NCI-H345 treated with DMSO at 0.1 percent for 48 hours (cell line): Measurements from ENCODE around the gene GBX1.

Source experiments
- DNase-seq: peaks from one replicate; lab custom pipeline; 2025; ENCODE audit not compliant: unreplicated experiment; lab: John Stamatoyannopoulos, UW

Gene GBX1

DNA sequence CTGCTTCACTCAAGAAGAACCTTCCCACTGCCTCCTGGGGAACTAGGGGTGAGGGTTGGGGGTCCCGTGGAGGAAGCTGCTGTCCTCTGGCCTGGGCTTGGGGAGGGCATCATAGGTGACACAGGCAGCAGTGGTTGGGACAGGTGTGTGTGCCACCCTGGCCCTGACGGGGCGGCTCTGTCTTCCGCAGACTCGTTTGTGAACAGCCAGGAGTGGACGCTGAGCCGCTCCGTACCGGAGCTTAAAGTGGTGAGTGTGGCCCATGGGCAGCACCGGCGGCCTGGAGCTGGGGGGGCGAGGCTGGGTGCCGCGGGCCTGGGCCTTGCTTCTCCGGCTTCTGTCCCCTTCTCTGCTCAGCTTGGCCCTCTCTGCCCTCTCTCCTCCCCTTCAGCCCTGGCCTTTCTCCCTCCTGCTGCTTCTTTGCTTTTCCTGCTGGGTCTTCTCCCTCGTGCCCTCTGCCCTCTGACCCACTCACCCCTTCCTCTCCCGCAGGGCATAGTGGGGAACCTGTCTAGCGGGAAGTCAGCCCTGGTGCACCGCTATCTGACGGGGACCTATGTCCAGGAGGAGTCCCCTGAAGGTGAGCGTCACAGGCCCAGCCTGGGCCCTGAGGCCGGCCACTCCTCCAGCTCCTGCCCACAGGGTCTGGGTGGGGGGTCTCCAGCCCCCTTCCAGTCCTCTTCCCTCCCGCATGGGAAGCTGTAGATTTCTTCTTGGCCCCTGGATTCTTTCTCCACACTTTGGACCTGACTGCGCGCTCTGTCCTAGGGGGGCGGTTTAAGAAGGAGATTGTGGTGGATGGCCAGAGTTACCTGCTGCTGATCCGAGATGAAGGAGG is 50.7 kb downstream of the GBX1 start:
- DNase-seq = no peak

DNA sequence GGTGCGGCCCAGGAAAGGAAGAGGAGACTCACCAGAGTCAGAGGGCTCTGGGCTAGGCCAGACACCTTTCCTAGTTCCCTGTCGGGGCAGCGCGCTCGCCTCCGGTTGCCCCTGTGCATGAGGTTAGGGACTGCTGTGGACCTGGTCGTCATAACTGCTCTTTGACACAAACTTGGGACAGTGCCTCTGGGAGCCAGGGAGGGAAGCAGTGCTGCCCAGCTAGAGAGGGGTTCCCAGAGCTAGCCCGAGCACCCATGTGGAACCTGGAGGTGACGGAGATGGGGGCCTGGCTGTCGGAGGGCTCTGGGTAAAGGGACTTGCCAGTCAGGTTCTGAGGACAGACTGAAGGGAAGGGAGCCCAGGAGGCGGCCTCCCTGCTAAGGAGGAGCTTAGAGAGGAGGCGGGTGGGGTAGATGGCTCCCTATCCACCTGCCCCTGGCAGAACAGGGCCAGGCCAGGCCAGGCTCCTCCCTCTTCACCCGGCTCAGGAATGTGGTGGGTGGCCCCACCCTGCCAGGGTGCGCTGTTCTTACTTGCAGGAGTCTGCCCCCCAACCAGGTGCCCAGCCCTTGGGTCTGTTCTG is 51.6 kb downstream of the GBX1 start:
- no peak for DNase-seq

DNA sequence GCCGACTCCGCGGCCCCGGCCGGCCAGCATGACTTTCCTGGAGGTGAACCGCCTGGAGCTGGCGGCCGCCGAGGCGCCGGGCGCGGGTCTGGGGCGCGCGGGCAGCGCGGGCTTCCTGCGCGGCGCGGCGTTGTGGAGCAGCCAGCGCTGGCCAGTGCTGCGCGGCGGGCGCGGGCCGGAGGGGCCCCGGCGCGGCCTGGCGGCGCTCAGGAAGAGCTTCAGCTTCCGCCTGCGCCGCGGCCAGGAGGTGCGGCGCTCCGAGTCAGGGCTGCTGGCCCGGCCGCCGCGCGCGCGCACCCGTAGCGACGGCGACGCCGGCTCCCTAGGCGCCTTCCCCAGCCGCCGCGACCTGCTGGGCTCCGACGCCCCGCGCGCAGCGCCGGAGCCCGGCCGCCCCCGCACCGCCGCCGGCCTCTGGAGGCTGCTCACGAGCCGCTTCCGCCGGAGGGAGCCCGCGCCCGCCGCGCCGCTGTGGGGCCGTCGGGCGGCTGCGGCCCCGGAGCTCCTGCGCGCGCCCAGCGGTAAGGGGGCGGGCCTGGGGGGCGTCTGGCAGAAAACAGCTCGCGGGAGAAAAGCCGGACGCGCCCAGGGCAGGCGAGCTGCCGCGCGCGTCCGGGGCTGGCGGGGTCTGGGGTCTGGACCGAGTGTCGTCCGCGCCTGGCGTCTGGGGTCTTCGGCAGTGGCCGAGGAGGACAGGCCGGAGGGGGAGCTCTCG is 52.2 kb downstream of the GBX1 start:
- no peak for DNase-seq

DNA sequence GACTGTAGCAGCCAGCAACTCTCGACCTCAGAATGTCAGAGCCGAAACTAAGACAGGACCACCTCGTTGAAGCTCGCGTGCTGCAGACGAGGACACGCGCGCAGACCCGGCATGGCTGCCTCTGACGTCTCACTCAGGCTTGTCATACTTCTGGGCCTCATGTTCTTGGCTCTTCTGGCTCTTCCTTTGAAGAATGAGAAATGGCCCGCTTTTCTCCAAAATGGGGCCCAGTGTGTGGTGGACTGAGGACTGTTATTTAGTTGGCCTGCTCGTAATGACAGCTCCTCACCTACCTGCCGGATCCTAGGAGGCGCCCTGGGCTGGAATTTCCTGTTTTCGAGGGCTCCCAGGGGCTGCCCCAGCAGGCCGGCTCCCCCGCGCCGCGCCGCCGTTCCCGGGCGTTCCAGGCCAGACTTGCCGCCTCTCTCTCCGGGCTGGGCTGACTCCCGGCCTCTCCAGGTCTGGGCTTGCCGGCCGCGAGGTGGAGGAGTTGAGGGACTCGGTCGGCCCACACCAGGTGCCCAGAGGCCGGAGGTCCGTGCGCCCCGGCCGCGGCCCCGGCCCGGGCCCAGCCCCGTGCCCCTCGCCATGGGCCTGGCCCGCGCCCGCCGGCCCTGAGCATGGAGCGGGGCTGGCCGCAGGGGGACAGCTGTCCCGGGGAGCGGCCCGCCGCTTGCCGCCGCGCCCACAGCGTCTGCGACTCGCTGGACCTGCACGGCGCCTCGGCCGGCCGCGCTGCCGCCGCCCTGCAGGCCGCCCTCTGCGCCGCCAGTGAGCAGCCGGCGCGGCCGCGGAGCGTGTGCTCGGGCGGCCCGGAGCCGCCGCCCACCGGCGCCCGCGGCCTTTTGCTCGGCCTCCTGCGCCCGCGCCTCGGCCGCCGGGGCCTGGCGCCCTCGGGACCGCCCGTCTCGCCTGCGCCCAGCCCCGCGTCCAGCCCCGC is 53.1 kb downstream of the GBX1 start:
- DNase-seq = no peak

DNA sequence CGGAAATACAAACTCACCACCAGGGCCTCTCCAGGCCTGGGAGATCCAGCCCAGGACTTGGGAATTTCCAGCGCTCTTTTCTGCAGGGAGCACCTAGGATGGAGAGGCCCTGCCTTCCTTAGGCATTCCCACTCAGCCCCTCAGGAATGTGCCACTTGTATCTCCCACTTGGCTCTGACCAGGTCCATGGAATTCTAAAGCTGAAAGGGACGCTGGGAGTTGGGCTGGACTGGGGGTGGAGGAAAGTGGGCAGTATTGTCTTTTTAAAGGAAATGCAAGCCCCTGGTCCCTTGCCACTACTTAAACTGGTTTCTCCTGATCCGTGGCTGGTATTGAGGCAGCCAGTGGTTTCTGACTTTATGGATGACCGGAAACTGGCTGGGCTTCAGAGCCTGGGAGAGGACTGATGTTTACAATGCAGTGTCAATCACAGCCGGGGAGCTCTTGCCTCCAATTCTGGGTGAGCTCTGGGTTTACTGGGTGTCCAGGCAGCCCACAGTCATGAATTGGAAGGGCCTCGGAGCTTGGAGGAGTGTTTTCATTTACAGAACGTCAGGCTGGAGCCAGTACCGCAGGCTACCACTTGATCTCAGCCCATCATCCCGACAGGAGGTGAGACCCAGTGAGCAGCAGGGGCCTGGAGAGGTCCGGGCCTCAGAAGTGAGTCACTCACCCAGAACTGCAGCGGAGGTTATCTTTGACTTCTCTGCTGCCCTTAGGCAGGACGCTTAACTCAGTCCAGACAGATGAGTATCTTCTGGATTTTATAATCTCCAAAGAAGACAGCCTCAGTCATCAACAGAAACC is 53.9 kb downstream of the GBX1 start:
- DNase-seq = no peak

DNA sequence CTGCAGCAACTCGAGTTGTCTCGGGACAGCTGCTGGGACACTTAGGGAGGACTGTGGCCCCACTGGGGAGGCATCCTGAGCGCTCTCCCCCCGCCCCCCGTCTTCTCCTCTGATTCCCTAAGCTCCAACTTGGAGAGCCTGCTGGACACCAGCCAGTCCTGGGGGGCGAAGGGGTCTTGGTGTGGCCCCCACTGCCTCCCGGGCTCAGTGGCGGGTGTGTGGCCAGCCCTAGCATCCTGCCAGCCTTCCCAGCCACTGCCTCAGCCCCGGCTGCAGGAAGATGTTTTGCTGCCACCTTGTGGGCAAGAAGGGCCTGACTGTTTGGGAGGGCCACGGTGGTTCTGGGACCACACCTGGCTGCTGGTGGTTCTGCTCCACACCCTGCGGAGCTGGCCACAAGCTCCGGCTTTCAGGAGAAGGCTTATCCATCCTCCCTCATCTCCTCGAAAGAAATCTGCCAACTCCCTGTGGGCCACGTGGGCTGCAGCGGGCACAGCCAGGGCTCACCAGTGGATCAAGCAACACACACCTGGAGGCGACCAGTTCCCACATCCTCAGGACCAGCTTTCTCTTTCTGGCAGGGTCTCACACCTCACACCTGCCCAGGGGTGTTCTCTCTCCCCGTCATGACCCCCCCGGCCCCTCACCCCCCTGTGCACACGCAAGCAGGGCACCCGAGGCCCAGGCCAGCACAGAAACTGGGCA is 56.4 kb downstream of the GBX1 start:
- DNase-seq = peak; percentile 17

DNA sequence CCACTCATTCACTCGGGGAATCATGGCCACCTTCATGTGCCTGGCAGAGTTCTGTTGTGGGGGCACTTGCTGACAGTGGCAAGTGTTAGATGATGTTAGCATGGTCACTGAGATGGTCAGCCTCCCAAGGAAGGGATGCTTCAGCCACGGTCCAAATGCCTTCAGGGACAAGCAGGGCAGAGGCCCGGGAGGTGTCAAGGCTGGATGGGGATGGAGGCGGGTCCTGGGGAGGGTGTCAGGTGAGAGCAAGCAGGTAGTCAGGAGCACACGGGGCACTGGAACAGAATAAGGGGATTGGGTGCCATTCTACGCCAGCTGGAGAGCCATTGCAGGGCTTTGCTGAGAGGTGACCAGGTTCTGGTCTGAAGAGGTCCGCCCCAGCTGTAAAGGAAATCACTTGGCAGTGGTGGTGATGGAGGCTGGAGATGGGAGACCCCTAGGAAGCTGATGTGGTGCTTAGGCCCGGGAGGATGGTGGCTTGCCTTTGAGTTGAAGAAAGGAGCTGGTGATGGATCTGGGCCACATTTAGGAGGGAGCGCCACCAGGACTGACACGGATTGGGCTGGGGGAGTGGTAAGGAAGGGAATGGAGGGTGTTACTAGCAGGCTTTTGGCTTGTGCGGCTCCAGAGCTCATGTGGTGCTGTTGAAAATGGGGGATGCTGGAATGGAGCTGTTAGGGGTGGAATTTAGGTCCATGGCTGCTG is 57.1 kb downstream of the GBX1 start:
- DNase-seq = no peak

DNA sequence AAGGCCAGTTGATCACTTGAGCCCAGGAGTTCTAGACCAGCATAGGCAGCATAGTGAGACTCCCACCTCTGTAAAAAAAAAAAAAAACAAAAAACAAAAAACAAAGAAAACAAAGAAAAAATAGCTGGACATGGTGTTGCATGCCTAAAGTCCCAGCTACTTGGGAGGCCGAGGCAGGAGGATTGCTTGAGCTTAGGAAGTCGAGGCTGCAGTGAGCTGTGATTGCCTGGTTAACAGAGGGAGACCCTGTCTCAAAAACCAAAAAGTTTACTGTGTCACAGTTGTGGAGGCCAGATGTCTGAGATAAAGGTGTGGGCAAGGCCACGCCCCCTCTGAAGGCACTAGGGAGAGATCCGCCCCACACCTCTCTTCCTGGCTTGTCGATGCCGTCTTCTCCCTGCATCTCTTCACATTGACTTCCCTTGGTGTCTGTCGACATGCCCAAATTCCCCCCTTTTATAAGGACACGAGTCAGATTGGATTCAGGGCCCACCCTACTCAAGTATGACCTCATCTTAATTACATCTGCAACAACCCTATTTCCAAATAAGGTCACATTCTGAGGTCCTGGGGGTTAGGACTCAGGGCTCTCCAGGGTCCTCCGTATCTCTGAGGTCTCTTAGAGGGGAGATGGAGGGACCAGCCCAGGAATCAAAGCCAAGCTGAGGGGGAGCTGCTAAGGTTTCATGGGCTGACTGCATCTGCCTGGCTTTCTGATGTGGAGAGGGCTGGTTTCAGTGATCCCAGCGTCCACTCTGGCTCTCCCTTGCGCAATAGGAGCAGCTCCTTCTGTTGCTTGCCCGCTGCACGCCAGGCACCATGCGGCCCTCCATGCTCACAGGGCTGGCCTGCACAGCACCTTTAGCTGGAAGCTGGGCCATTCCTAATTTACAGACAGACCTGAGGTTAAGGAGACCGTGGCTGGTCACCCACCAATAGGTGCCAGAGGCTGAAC is 58.1 kb downstream of the GBX1 start:
- no peak for DNase-seq

DNA sequence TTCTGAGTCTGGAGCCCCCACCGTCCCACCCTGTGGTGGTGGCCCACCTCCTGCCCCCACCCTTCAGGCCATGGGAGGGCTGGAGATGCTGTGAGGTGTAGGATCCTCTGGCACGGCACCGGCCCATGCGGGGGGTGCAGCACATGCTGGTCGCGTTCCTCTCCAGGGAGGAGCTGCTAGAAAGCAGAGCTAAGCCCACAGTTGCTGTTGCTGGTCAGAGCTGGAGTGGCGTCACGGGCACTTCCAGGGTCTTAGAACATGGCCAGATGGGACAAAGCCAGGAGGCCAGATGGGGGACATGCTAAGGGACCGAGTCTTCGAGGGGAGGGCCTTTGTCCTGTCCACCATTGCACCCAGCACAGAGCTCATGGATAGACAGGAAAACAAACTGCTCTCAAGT is 59.6 kb downstream of the GBX1 start:
- DNase-seq = no peak

DNA sequence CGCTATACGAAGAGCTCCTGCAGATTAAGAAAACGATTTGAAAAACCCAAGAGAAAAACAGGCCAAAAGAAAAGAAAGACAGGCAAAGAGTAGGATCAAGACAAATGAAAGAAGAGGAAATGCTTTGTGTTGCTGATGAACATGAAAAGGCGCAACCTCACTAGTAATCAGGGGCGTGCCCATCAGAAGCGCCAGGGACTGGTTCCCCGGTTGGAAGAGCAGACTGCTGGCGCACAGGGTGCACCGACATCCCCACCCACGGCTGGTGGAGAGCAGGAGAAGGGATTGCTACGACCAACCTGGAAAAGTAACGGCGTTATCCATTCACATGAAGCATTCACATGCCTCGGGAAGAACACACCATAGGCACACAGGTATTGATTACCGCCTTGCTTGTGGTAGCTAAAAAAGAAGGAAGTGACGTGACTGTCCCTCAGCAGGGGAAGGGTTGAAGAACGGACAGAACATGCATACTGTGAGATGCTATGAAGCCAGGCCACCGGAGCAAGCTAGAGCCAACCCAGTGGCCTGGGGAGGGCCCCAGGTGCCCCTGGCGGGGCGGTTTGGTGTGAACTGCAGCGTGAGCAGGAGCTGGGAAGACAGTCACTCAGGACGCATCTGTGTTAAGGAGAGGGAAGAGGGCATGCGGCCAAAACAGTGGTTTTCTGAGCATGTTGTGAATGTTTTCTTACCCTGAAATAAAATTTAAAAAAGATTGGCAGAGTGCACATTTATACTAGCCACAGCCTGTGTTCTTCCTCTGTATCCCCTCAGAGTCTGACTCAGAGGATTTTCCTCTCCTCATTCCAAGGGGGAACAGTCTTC is 62.9 kb downstream of the GBX1 start:
- no peak for DNase-seq

DNA sequence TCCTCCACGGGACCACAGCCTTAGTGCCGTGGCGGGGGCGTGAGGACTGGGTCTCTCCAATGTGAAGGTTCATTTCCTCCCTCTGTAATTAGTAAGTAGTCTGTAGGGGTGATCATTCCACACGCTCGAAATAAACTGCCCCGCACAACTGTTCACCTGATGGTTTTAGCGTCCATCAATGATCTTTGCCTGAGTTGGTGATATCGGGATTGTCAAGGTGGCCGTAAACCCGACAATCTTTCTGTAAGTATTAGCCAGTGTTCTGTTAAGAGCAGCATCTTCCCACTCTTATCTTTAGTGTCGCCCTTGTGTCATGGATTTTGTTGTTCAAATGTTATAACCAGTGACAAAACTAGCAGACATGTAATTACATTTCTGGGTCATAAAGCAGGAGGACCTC is 63.5 kb downstream of the GBX1 start:
- DNase-seq = no peak

DNA sequence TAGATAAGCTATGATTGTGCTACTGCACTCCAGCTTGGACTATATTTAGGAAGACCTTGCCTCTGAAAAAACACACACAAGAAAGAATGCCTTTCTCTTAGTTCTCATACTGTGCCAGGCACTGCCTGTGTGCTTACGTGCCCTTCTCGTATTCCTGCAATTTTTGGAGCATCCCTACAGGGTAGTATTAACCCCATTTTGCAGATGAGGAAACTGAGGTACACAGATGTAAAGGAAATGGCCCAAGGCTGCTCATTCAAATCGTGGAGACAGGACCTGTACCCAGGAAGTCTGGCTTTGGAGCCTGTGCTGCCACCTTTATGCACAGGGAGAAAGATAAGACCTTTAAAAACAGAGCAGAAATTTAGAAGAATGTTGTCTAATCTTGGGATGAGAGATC is 64.5 kb downstream of the GBX1 start:
- DNase-seq = no peak

DNA sequence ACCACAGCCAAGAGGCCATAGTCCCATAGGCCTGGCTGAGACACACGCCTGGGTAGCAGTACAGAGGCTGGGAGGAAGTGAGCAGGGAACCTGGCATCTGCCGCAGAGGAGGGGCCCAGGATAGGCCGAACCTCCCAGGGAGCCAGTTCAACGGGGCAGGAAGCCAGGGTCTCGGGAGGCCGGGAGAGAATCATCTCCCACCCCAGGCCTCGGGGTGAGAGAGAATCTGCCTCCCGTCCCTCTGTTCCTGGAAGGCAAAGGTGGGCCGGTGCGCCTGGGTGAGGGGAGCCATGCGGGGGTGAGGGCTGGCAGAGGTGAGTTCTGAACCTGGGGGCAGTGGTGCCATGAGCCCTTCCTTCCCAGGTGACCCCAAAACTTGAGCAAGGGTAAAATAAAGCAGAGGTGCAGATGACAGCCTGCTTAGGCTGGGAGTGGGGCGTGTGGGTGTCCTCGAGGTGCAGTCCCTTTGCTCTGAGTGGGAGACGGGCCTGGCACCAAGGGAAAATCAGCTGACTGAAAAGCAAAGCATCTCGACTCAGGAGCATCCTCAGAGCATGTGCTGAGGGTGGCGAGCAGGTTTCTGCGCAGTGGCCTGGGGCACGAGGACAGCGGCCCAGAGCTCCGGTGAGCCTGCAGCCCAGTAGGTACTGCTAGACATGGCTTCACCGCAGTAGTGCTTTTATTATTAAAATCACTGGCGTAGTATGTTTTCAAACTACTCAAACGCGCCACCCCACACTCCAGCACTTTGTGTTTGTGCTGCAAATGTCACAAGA is 65.7 kb downstream of the GBX1 start:
- DNase-seq = no peak

DNA sequence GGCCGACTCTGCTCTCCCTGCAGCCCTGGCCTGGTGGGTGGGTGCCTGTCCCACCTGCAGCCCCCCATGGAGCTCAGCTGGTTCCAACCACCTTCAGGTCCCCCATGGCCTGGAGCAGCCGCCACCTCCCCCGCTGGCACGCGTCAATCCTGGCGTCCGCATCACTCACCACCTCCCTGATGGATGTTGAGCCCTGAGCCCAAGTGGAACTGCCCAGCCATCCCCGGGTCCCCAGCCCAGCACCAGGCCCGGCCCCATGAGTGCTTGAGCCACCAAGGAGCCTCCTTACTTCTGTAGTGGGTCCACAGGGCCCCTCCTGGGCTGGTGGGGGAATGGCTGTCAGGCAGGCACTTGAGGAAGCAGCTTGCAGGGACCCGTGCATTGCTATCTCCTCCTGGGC is 66.6 kb downstream of the GBX1 start:
- no peak for DNase-seq

DNA sequence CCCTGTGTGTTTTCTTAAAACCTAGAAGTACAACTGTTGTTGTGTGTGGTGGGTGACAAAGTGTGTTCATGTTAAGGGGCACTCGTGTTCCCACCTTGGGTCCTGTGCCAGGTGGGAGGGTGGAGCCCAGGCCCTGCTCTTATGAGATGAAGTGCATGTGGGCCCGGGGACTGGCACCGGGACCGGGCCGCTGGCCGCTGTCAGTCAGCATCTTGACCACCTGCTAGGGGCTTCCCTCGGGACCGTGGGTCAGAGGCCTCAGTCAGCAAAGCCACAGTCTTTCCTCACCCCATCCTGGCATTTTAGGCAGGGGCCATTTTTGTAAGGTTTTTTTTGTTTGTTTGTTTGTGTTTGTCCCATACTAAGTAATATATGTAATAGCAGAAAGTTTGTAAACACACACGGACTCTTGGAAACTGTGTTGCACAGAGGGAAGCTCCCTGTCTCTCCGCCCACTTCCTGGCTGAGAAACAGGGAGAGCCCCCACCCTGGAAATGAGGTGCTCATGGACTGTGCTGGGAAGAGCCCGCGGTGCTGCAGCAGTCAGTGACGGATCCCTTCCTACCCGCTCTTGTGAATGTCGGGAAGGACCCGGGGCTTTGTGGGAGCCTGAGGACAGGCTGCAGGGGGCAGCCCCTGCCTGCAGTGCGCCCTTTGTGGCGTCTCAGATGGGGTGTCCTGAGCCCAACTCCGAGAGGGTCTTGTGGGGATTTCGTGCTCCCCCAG is 67.8 kb downstream of the GBX1 start:
- DNase-seq = no peak
